HepG2 (cell line): ENCODE results near the gene COL9A3. TPM values are rescaled to one million over a fixed set of nuclear protein-coding genes. Genes with fewer than 3 reads are reported as not detected.
A peak's percentile ranks its signal among the peaks of the same experiment; 100 is the strongest.

ENCODE experiments used
- AHDC1 ChIP-seq: sonication (generic); formaldehyde crosslinking; IDR thresholded peaks from 2 replicates; pipeline ENCODE4 v1.5.1; 2020; ENCODE audit warnings: mild to moderate bottlenecking, missing genetic modification reagents, borderline replicate concordance
- CEBPB ChIP-seq: IDR thresholded peaks from 2 replicates; pipeline ENCODE4 v1.6.1; 2011; ENCODE audit warnings: low read depth, low read length, improper control_type of control experiment, borderline replicate concordance
- CEBPZ ChIP-seq: IDR thresholded peaks from 2 replicates; pipeline ENCODE4 v1.6.1; 2012; ENCODE audit warnings: low read length, improper control_type of control experiment
- HNRNPL ChIP-seq: fragments of 200-400 bp; formaldehyde crosslinking; IDR thresholded peaks from 2 replicates; pipeline ENCODE4 v1.6.1; 2017; ENCODE audit warnings: mild to moderate bottlenecking, low read depth, low read length
- KDM6A ChIP-seq: IDR thresholded peaks from 2 replicates; pipeline ENCODE4 v1.6.1; 2016; ENCODE audit warnings: low read depth
- STAT6 ChIP-seq: sonication (generic); formaldehyde crosslinking; IDR thresholded peaks from 2 replicates; pipeline ENCODE4 v1.4.0; 2020; ENCODE audit warnings: missing genetic modification reagents, mild to moderate bottlenecking, borderline replicate concordance
- ZNF143 ChIP-seq: sonication (generic); formaldehyde crosslinking; IDR thresholded peaks from 2 replicates; pipeline ENCODE4 v1.4.0; 2020; ENCODE audit warnings: missing genetic modification reagents
- ZNF274 ChIP-seq: sonication (generic); formaldehyde crosslinking; IDR thresholded peaks from 2 replicates; pipeline ENCODE4 v1.5.1; 2020; ENCODE audit warnings: mild to moderate bottlenecking, missing genetic modification reagents
- ZNF281 ChIP-seq: sonication (generic); formaldehyde crosslinking; IDR thresholded peaks from 2 replicates; pipeline ENCODE4 v1.4.0; 2020; ENCODE audit warnings: missing genetic modification reagents, borderline replicate concordance
- ZNF337 ChIP-seq: sonication (generic); formaldehyde crosslinking; IDR thresholded peaks from 2 replicates; pipeline ENCODE4 v1.5.1; 2020; ENCODE audit warnings: missing genetic modification reagents, low read depth, mild to moderate bottlenecking, borderline replicate concordance
- ZNF652 ChIP-seq: IDR thresholded peaks from 2 replicates; pipeline ENCODE4 v1.6.1; 2016; ENCODE audit warnings: low read depth, borderline replicate concordance
- ZNF674 ChIP-seq: sonication (generic); formaldehyde crosslinking; IDR thresholded peaks from 2 replicates; pipeline ENCODE4 v1.5.0; 2020; ENCODE audit warnings: low read depth, mild to moderate bottlenecking, missing genetic modification reagents
- ZNF7 ChIP-seq: IDR thresholded peaks from 2 replicates; pipeline ENCODE4 v1.6.1; 2016; ENCODE audit warnings: missing biosample characterization, missing genetic modification reagents
- ZNF709 ChIP-seq: sonication (generic); formaldehyde crosslinking; IDR thresholded peaks from 2 replicates; pipeline ENCODE4 v1.5.0; 2020; ENCODE audit warnings: mild to moderate bottlenecking, missing genetic modification reagents
- ZNF83 ChIP-seq: sonication (generic); formaldehyde crosslinking; IDR thresholded peaks from 2 replicates; pipeline ENCODE4 v1.4.0; 2020; ENCODE audit warnings: missing genetic modification reagents, mild to moderate bottlenecking, borderline replicate concordance
- polyA plus RNA-seq, 8 experiments: library from polyadenylated mRNA; depleted of rRNA in 3 of 8; stranded (reverse) in 7 of 8; unstranded in 1 of 8; fragments of >200 nt; fragmentation: Illumina TruSeq in 4 of 8; extraction: Trizol in 4 of 8; gene quantifications; 2 replicates each; pipeline versions ENCODE4 v1.2.1 to v1.2.3, GENCODE V29; 2011 to 2016; ENCODE audit warnings: low read depth in 4 of 8, missing spikeins in 1 of 8, mixed read lengths in 1 of 8; ENCODE audit not compliant: insufficient read depth in 1 of 8
- total RNA-seq, 5 experiments: library from RNA; depleted of rRNA; stranded (reverse); fragments of >200 nt; fragmentation: Illumina TruSeq; extraction: Trizol; gene quantifications; 2 replicates each; pipeline ENCODE4 v1.2.3, GENCODE V29; 2016; ENCODE audit warnings: low read depth in 1 of 5

The COL9A3 gene
- total and polyA plus RNA-seq, 2 of the 13 experiments (the other 11 are each of a cell fraction or from before 2014, with no cell fraction given): 155 to 204 TPM

- TF ChIP-seq AHDC1 (CRISPR knock-in tag) (no peak), ZNF674 (CRISPR knock-in tag) (no peak), ZNF652 (CRISPR knock-in tag) (no peak), ZNF337 (CRISPR knock-in tag) (no peak), ZNF281 (CRISPR knock-in tag) (no peak), ZNF143 (CRISPR knock-in tag) (no peak; the same call in 1 of the 2 replicates), ZNF274 (CRISPR knock-in tag) (no peak), CEBPB (no peak), ZNF709 (CRISPR knock-in tag) (no peak), HNRNPL (peak; percentile 89), ZNF7 (CRISPR knock-in tag) (no peak), STAT6 (CRISPR knock-in tag) (no peak), KDM6A (CRISPR knock-in tag) (no peak), ZNF83 (CRISPR knock-in tag) (no peak), CEBPZ (no peak)
Observed at GRCh38 chr20:62817975-62818591, 1.2 kb downstream of the COL9A3 start (continued).
